NCI-H82 treated with DMSO at 0.1 percent for 48 hours (cell line): ENCODE data around the gene CYTIP.

Source experiments
- DNase-seq: peaks from one replicate; lab custom pipeline; 2025; ENCODE audit not compliant: unreplicated experiment; lab: John Stamatoyannopoulos, UW

The CYTIP gene

DNA sequence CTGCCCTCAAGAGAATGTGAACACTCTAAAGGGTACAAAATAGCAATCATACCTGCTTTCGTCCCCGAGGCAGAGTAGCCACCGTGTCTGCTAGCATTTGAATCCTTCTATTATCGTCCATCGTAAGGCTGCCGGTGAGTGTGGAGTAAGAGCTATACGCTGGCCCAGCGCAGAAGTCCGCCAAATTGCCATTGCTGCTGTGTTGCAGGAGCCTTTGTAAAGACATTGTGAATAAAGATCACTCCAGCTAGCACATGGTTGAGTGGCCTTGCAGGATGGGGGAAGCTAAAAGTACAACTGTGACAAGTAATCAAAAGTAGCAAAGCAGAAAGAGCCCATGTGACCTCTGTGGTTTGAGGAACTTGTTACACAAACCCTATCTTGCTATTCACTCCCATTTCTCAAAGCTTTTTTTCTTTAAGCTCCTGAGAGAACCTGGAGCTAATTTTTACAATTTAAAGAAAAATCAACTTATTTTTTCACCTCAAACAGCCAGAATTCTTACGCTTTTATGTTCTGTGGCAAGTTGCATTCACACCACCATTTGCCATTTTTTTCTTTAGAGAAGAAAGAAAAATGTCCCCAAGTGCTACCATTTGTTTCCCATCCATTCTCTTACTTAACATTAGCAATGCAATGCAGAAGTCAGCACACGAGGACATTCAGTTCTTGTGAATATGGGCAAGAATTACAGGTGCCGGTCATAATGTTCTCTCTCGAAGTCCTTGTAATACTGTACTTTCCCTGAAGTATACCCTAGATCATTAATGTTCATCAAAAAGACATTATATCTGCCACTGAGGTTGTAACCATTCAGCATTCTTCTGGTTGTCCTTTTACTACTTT, at the start of gene CYTIP:
CYTIP (minus strand) TSS at position 295 of the 846 bp plus-strand sequence; CDS start at position 226, 69 bp downstream.
- no peak for DNase-seq

GRCh38 chr2:157492189-157492773, 48.4 kb upstream of the CYTIP start:
- peak; percentile 39 for DNase-seq

GRCh38 chr2:157489983-157490382, 46.1 kb upstream of the CYTIP start:
- no peak for DNase-seq

- no peak for DNase-seq
These were observed 45.0 kb upstream of the CYTIP start for GRCh38 chr2:157488877-157489276.

DNA sequence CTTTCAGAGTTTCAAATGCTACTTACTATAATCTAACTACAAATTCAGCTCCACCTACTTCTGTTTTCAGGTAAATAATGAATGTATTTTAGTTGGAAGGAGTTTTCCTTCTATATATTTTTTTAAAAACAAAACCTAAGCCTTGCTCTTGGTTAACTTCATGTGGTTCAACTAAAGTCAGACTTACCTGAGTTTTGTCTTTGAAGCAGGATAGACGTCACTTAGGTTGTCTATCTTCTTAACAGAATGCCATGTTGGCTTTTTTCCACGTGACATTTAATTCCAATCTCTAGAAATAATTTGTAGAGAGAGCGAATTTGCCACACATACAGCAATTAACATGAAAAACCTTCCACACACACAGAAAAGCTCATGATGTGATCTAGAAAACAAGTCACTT, 43.9 kb upstream of the CYTIP start:
- DNase-seq, result no peak

DNA sequence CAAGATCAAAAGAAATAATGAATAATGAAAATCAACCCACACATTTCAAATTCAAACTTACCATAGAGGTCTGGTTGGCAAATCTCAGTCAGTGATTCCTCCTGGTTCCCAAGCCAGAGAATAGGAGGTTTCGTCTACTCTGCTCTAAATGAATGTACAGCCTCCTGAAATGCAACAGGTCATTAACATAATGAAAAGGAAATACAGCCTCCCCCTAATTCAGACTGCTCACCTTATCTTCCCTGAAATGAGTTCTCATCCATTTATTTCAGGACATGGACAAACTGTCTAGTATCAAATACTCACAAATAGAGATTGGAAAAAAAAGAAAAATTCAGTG, 43.4 kb upstream of the CYTIP start:
- no peak for DNase-seq

DNA sequence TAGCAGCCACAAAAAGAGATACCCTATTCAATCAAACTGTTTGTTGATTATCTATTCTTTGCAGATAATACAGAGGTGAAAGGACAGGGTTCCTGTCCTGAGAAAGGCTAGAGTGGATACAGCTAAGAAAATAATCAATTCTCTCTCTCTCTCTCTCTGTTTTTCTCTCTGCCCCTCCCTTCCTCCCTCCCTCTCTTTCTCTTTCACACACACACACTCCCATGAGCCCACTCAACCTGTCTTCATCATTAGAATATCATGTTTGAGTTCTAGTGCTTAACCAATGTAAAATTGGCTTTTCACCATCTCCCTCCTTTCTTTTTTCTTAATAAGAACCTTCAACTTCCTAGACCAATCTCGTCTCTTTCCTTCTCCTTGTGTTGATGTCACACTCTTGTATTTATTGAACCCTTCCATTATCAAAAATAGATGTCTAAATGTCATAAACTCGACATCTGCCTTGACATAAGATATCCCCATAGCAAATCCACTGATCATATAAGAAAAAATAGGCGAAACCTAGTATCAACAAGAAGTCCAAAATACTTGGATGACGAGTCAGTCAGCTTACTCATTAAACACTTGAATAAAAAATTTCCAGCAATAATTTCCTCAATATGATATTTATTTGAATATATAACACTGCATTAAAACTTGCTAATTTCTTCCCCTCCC, 42.8 kb upstream of the CYTIP start:
- no peak for DNase-seq

DNA sequence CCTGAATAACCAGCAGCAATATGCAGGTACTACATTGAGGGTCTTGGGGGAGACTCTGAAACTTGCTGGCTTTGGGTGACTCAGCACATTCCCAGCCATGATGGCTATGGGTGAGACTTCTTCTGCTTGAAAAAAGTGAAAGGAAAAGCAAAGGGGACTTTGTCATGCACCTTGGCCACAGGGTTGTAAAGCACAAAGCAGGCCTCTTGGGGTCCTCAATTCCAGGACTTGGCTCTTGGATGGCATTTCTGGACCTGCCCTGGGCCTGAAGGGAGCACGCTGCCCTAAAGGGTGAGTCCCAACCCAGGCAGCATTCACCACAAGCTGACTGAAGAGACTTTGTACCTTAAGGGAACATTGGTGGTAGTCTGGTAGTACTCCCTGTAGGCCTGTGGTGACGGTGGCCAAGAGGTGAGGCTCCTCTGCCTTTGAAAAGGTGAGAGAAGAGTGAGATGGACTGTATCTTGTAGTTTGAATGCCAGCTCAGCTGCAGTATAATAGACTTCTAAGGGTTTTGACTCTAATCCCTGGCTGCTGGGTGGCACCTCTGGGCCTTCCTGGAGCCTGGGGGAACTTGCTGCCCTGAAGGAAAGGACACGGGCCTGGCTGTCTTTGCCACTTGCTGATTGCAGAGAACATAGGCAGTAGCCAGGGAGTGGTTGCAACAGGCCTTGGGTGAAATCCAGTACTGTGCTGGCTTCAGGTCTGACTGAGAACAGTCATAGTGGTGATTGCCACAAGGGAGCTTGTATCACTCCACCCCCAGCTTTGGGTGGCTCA, 36.5 kb upstream of the CYTIP start:
- no peak for DNase-seq

DNA sequence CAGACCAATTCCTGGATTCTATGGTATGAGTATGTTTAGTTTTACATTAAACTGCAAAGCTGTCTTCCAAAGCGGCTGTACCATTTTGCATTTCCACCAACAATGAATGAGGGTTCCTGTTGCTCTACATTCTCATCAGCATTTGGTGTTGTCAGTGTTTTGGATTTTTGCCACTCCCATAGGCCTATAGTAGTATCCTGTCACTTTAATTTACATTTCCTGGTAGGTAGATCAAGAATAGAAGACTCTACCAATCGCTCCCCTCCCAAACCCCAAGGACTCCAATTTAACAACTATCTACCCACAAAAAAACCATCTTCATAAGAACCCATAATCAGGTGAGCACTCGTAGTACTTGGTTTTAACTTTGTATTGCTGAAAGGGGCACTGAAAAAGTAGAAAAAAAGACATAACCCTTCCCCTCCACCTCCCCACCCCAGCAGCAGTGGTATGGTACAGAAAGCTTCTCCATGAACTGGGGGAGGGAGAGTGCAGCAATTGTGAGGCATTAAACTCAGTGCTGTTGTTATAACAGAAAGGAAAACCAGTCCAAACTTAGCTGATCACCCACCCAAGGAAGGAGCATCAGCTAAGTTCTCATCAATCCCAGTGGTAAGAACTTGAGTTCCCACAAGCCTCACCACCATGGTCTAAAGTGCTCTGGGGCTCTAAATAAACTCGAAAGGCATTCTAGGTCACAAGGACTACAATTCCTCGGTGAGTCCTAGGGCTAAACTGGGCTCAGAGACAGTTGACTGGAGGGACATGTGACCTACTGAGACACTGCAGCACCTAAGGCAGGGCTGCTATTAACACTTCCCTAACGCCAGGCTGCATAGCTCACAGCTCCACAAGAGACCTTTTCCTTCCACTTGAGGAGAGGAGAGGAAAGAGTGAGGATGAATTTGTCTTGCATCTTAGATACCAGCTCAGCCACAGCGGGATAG, 35.5 kb upstream of the CYTIP start:
- no peak for DNase-seq

- DNase-seq, result no peak
These were observed 34.0 kb upstream of the CYTIP start for GRCh38 chr2:157477919-157478318.

- DNase-seq, result no peak
These were observed 33.2 kb upstream of the CYTIP start for GRCh38 chr2:157476953-157477709.

GRCh38 chr2:157475722-157476390, 32.0 kb upstream of the CYTIP start:
- DNase-seq, result no peak

- DNase-seq, result no peak
These were observed 29.7 kb upstream of the CYTIP start for GRCh38 chr2:157473581-157473980.

GRCh38 chr2:157471078-157471477, 27.2 kb upstream of the CYTIP start:
- no peak for DNase-seq

- no peak for DNase-seq
These were observed 26.4 kb upstream of the CYTIP start for GRCh38 chr2:157470321-157470720.

DNA sequence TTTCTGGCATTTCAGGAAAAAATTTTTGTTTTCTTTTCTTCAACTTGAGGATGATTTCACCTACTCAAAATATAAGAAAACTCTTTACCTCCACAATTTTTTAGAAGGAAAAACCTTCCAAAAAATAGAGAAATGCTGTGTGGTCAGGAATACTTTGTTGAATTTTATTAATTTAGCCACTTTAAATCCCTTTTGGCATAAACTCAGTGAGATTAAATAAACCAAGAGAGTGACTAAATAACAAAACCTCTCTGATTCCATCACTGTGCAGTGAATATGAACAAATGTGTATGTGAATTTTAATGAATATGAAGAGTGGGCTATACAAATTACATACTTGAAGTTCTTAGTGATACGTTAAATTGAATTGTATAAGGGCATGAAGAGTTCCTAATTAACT, 25.8 kb upstream of the CYTIP start:
- DNase-seq, result no peak

- DNase-seq, result no peak
These were observed 25.2 kb upstream of the CYTIP start for GRCh38 chr2:157468931-157469708.

GRCh38 chr2:157466764-157467163, 22.9 kb upstream of the CYTIP start:
- DNase-seq, result no peak
